H9 (cell line): ENCODE results near the gene HPS4. TPM values are rescaled to one million over a fixed set of nuclear protein-coding genes. Genes with fewer than 3 reads are reported as not detected.

Source experiments
- DNase-seq: peaks from one replicate; pipeline ENCODE4 v3.0.0-alpha.2; 2017
- H2AFZ ChIP-seq: one replicate; pipeline ENCODE4 v1.6.1; 2013; ENCODE audit warnings: mild to moderate bottlenecking, low read length, control low read depth, moderate library complexity
- H2AK5ac ChIP-seq: 2 replicates; pipeline ENCODE4 v1.6.1; 2013; ENCODE audit warnings: low read length, control low read depth, mixed read lengths; ENCODE audit not compliant: insufficient read length
- H2BK120ac ChIP-seq: one replicate; pipeline ENCODE4 v1.6.1; 2013; ENCODE audit warnings: low read depth, mild to moderate bottlenecking, low read length, control low read depth, inconsistent platforms; ENCODE audit not compliant: poor library complexity, severe bottlenecking
- H2BK12ac ChIP-seq: 2 replicates; pipeline ENCODE4 v1.6.1; 2013; ENCODE audit warnings: low read length, control low read depth, mixed read lengths, low read depth; ENCODE audit not compliant: insufficient read length
- H2BK15ac ChIP-seq: 2 replicates; pipeline ENCODE4 v1.6.1; 2013; ENCODE audit warnings: low read depth, low read length, control low read depth
- H2BK20ac ChIP-seq: one replicate; pipeline ENCODE4 v1.6.1; 2013; ENCODE audit warnings: low read depth, mild to moderate bottlenecking, low read length, control low read depth, inconsistent platforms; ENCODE audit not compliant: poor library complexity, severe bottlenecking
- H2BK5ac ChIP-seq: 2 replicates; pipeline ENCODE4 v1.6.1; 2013; ENCODE audit warnings: low read length, control low read depth, mixed read lengths; ENCODE audit not compliant: insufficient read length
- H3K14ac ChIP-seq: 2 replicates; pipeline ENCODE4 v1.6.1; 2013; ENCODE audit warnings: low read length, control low read depth; ENCODE audit not compliant: insufficient read depth
- H3K18ac ChIP-seq: 2 replicates; pipeline ENCODE4 v1.6.1; 2013; ENCODE audit warnings: low read depth, mild to moderate bottlenecking, mixed read lengths, low read length, control low read depth; ENCODE audit not compliant: insufficient read length
- H3K23ac ChIP-seq: 2 replicates; pipeline ENCODE4 v1.6.1; 2013; ENCODE audit warnings: low read length, control low read depth, mixed read lengths, low read depth; ENCODE audit not compliant: insufficient read length
- H3K23me2 ChIP-seq: 2 replicates; pipeline ENCODE4 v1.6.1; 2013; ENCODE audit warnings: low read depth, mild to moderate bottlenecking, mixed read lengths, low read length, control low read depth; ENCODE audit not compliant: insufficient read length, poor library complexity, severe bottlenecking
- H3K27ac ChIP-seq: 2 replicates; pipeline ENCODE4 v1.5.1; 2013; ENCODE audit warnings: low read length, control low read depth, mixed read lengths, low read depth; ENCODE audit not compliant: insufficient read length
- H3K27me3 ChIP-seq: 2 replicates; pipeline ENCODE4 v1.6.1; 2013; ENCODE audit warnings: low read length, control low read depth, inconsistent platforms; ENCODE audit not compliant: insufficient read depth
- H3K4ac ChIP-seq: 2 replicates; pipeline ENCODE4 v1.6.1; 2013; ENCODE audit warnings: low read depth, mild to moderate bottlenecking, control low read depth, inconsistent platforms, low read length, moderate library complexity
- H3K4me1 ChIP-seq: 2 replicates; pipeline ENCODE4 v1.6.1; 2013; ENCODE audit warnings: low read length, control low read depth, inconsistent platforms; ENCODE audit not compliant: insufficient read depth
- H3K4me2 ChIP-seq: 2 replicates; pipeline ENCODE4 v1.6.1; 2013; ENCODE audit warnings: low read length, control low read depth, mixed read lengths; ENCODE audit not compliant: insufficient read length, insufficient read depth
- H3K56ac ChIP-seq: 2 replicates; pipeline ENCODE4 v1.6.1; 2013; ENCODE audit warnings: low read depth, mild to moderate bottlenecking, mixed read lengths, low read length, control low read depth; ENCODE audit not compliant: insufficient read length
- H3K79me1 ChIP-seq: 2 replicates; pipeline ENCODE4 v1.6.1; 2013; ENCODE audit warnings: low read depth, mild to moderate bottlenecking, moderate library complexity, low read length, control low read depth, inconsistent platforms; ENCODE audit not compliant: insufficient read depth, poor library complexity, severe bottlenecking
- H3K79me2 ChIP-seq: 2 replicates; pipeline ENCODE4 v1.6.1; 2013; ENCODE audit warnings: low read length, control low read depth, inconsistent platforms; ENCODE audit not compliant: insufficient read depth
- H3K9ac ChIP-seq: 2 replicates; pipeline ENCODE4 v1.6.1; 2013; ENCODE audit warnings: low read length, control low read depth, mixed read lengths; ENCODE audit not compliant: insufficient read length; ENCODE audit errors: extremely low read depth
- H3K9me3 ChIP-seq: one replicate; pipeline ENCODE4 v1.6.1; 2013; ENCODE audit warnings: low read depth, low read length, inconsistent platforms; ENCODE audit not compliant: control insufficient read depth
- H3T11ph ChIP-seq: one replicate; pipeline ENCODE4 v1.6.1; 2013; ENCODE audit warnings: mild to moderate bottlenecking, low read length, control low read depth, inconsistent platforms
- H4K20me1 ChIP-seq: one replicate; pipeline ENCODE4 v1.6.1; 2013; ENCODE audit not compliant: control insufficient read depth, insufficient read length, insufficient read depth
- H4K5ac ChIP-seq: 2 replicates; pipeline ENCODE4 v1.6.1; 2013; ENCODE audit warnings: low read depth, mild to moderate bottlenecking, mixed read lengths, low read length, control low read depth; ENCODE audit not compliant: insufficient read length
- H4K8ac ChIP-seq: replicated peaks from 2 replicates; pipeline ENCODE4 v1.6.1; 2013; ENCODE audit warnings: low read length, control low read depth, mixed read lengths, low read depth; ENCODE audit not compliant: insufficient read length
- H4K91ac ChIP-seq: 2 replicates; pipeline ENCODE4 v1.6.1; 2013; ENCODE audit warnings: low read depth, mild to moderate bottlenecking, moderate library complexity, mixed read lengths, low read length, control low read depth; ENCODE audit not compliant: insufficient read length
- H3K27ac Mint-ChIP-seq, 3 experiments: 2 replicates in 2 of 3; 3 replicates in 1 of 3; pipeline ENCODE4 v1.8.0; 2020 to 2021; ENCODE audit warnings: mixed read lengths in 3 of 3, mild to moderate bottlenecking in 1 of 3, moderate library complexity in 1 of 3
- H3K27me3 Mint-ChIP-seq: 2 replicates; pipeline ENCODE4 v1.8.0; 2021; ENCODE audit warnings: low read depth, mild to moderate bottlenecking, moderate library complexity, mixed read lengths
- H3K36me3 Mint-ChIP-seq, 3 experiments: 2 replicates in 2 of 3; 3 replicates in 1 of 3; pipeline ENCODE4 v1.8.0; 2020 to 2021; ENCODE audit warnings: low read depth in 3 of 3, mixed read lengths in 3 of 3; ENCODE audit not compliant: insufficient read depth in 1 of 3
- H3K4me1 Mint-ChIP-seq, 2 experiments: 2 replicates each; pipeline ENCODE4 v1.8.0; 2020; ENCODE audit warnings: mixed read lengths in 2 of 2
- H3K4me3 Mint-ChIP-seq, 2 experiments: 2 replicates in 1 of 2; 3 replicates in 1 of 2; pipeline ENCODE4 v1.8.0; 2020 to 2021; ENCODE audit warnings: mild to moderate bottlenecking in 2 of 2, mixed read lengths in 2 of 2, moderate library complexity in 1 of 2
- H3K9me3 Mint-ChIP-seq, 2 experiments: 2 replicates in 1 of 2; 3 replicates in 1 of 2; pipeline ENCODE4 v1.8.0; 2020; ENCODE audit warnings: mild to moderate bottlenecking in 2 of 2, mixed read lengths in 2 of 2, moderate library complexity in 1 of 2
- CTCF ChIP-seq: fragments of 200-600 bp; sonication (generic); conservative IDR thresholded peaks from 3 replicates; pipeline ENCODE4 v1.8.0; 2021; ENCODE audit warnings: antibody characterized with exemption, mild to moderate bottlenecking
- WGBS: extraction: QIAGEN DNeasy Blood & Tissue Kit; methylation state at CpG from one replicate; pipeline ENCODE4 v1.1.7; 2013; ENCODE audit warnings: missing lambda C conversion rate, low lambda C conversion rate, mixed read lengths; ENCODE audit not compliant: insufficient read length; ENCODE audit errors: extremely low coverage; 5-methylcytosine and 5-hydroxymethylcytosine counted together
- total RNA-seq: library from RNA; stranded (reverse); gene quantifications from 2 replicates; pipeline ENCODE4 v1.2.1, GENCODE V29; 2021

The HPS4 gene
- total RNA-seq, 1 experiment from 2014 or later = 26.2 TPM

- no peak overlapping the region for H3K4me2 ChIP-seq
- no peak overlapping the region for H3K23ac ChIP-seq
- Mint-ChIP-seq H3K4me1 (peaks cover 7 to 15% of the 10 kb centered on the region in 2 experiments), H3K36me3 (peaks cover 0 to 8% (median 6%) of the 10 kb centered on the region in 3 experiments; a peak in 4 of 7 replicates), H3K27me3 (no peaks in the 10 kb centered on the region), H3K4me3 (no peak overlapping the region), H3K27ac (peak overlapping the region; percentile 26 to 76 (median 73); a peak in 3 of 7 replicates), H3K9me3 (no peaks in the 10 kb centered on the region)
- no peak overlapping the region for H3T11ph ChIP-seq
- H3K23me2 ChIP-seq = no peaks in the 10 kb centered on the region
- H3K4ac ChIP-seq = no peak overlapping the region
- H3K27ac ChIP-seq = no peak overlapping the region
- no peak overlapping the region for H3K14ac ChIP-seq
- no peak overlapping the region for H2AK5ac ChIP-seq
- no peaks in the 10 kb centered on the region for H3K4me1 ChIP-seq
- H2BK120ac ChIP-seq = no peak overlapping the region
- no peaks in the 10 kb centered on the region for H3K27me3 ChIP-seq
- H2BK20ac ChIP-seq = no peak overlapping the region
- H4K91ac ChIP-seq = no peak overlapping the region
- WGBS = no CpG with 5 or more reads among the region's 15 CpGs
- H2BK12ac ChIP-seq = no peak overlapping the region
- no peak overlapping the region for H3K56ac ChIP-seq
- H3K79me1 ChIP-seq = no peaks in the 10 kb centered on the region
- no peak overlapping the region for H4K5ac ChIP-seq
- H2AFZ ChIP-seq = no peak overlapping the region
- no peaks in the 10 kb centered on the region for H4K20me1 ChIP-seq
- no peak for DNase-seq
- H3K79me2 ChIP-seq = no peaks in the 10 kb centered on the region
- H3K9ac ChIP-seq = no peak overlapping the region
- H3K9me3 ChIP-seq = no peaks in the 10 kb centered on the region
- no peak overlapping the region for H3K18ac ChIP-seq
- H2BK5ac ChIP-seq = no peak overlapping the region
- no peak for TF ChIP-seq CTCF
- H4K8ac ChIP-seq = no peak overlapping the region
- H2BK15ac ChIP-seq = no peak overlapping the region
Observed at GRCh38 chr22:26445577-26446275, 37.9 kb downstream of the HPS4 start.
